Spleen (tissue), 11 donors: ENCODE results near the gene CYP21A2. TPM values are rescaled to one million over a fixed set of nuclear protein-coding genes. Genes with fewer than 3 reads are reported as not detected.

Experiments
- DNase-seq: peaks from one replicate; pipeline ENCODE4 v3.0.0-alpha.2; 2020
- H3K27ac ChIP-seq, 8 donors: fragments of 200-600 bp; sonication (generic) in 7 of 8; 1 replicate in 4 of 8; 2 replicates in 4 of 8; pipeline versions ENCODE4 v1.5.0 to v1.8.0; 2016 to 2021; ENCODE audit warnings: inconsistent platforms in 4 of 8, mild to moderate bottlenecking in 4 of 8, moderate library complexity in 1 of 8
- H3K27me3 ChIP-seq, 7 donors: fragments of 200-600 bp; sonication (generic) in 6 of 7; replicated peaks in 1 of 7; 1 replicate in 4 of 7; 2 replicates in 3 of 7; pipeline versions ENCODE4 v1.5.0 to v1.8.0; 2016 to 2021; ENCODE audit warnings: inconsistent platforms in 3 of 7, mild to moderate bottlenecking in 1 of 7
- H3K36me3 ChIP-seq, 6 donors: fragments of 200-600 bp; sonication (generic) in 5 of 6; 1 replicate in 4 of 6; 2 replicates in 2 of 6; pipeline versions ENCODE4 v1.5.0 to v1.8.0; 2016 to 2021; ENCODE audit warnings: inconsistent platforms in 2 of 6
- H3K4me1 ChIP-seq, 6 donors: fragments of 200-600 bp; sonication (generic) in 5 of 6; 1 replicate in 3 of 6; 2 replicates in 3 of 6; pipeline versions ENCODE4 v1.5.0 to v1.8.0; 2016 to 2021; ENCODE audit warnings: inconsistent platforms in 3 of 6
- H3K4me3 ChIP-seq, 8 donors: fragments of 200-600 bp; sonication (generic) in 7 of 8; 1 replicate in 4 of 8; 2 replicates in 4 of 8; pipeline versions ENCODE4 v1.5.0 to v1.8.0; 2016 to 2021; ENCODE audit warnings: inconsistent platforms in 4 of 8, mild to moderate bottlenecking in 4 of 8, moderate library complexity in 2 of 8
- H3K9me3 ChIP-seq, 8 donors: fragments of 200-600 bp; sonication (generic) in 7 of 8; 1 replicate in 4 of 8; 2 replicates in 4 of 8; pipeline versions ENCODE4 v1.5.0 to v1.8.0; 2016 to 2021; ENCODE audit warnings: inconsistent platforms in 4 of 8
- CTCF ChIP-seq, 11 experiments: fragments of 200-600 bp in 7 of 11; fragments of 450-650 bp in 4 of 11; sonication (generic) in 4 of 11; IDR thresholded peaks in 8 of 11; conservative IDR thresholded peaks in 3 of 11; 1 replicate in 7 of 11; 2 replicates in 4 of 11; pipeline versions ENCODE4 v1.4.0 to v1.8.0; 2016 to 2021; ENCODE audit warnings: antibody characterized with exemption in 11 of 11, inconsistent platforms in 4 of 11, mild to moderate bottlenecking in 1 of 11
- POLR2A ChIP-seq, 3 donors: fragments of 450-650 bp; IDR thresholded peaks; one replicate each; pipeline ENCODE4 v1.5.1; 2017; ENCODE audit warnings: antibody characterized with exemption in 3 of 3, mild to moderate bottlenecking in 1 of 3
- POLR2AphosphoS5 ChIP-seq, 3 donors: sonication (generic); formaldehyde crosslinking; IDR thresholded peaks; one replicate each; pipeline ENCODE4 v1.5.1; 2017; ENCODE audit warnings: antibody characterized with exemption in 3 of 3
- WGBS, 5 donors: extraction: QIAGEN DNeasy Blood & Tissue Kit in 3 of 5; methylation state at CpG; one replicate each; pipeline versions ENCODE4 v1.1.5 to v1.1.7; 2013 to 2018; 5-methylcytosine and 5-hydroxymethylcytosine counted together
- intact Hi-C: fragments of 100-400 bp; cut with DNase I; formaldehyde crosslinking; loops from one replicate; pipeline ENCODE4 v1.15.0; 2023; ENCODE audit warnings: low total_unique reads
- polyA plus RNA-seq, 3 donors: library from polyadenylated mRNA; stranded (reverse); fragments of 200-250 nt; gene quantifications; one replicate each; pipeline ENCODE4 v1.2.1, GENCODE V29; 2013
- total RNA-seq, 7 donors: library from RNA; depleted of rRNA in 3 of 7; stranded (reverse); fragments of >200 nt in 3 of 7; fragmentation: NEBNext Ultra II Directional in 4 of 7; extraction: Animal tissue kit (Norgen Biotek cat#: 25700) in 4 of 7; gene quantifications; one replicate each; pipeline versions ENCODE4 v1.1.0 to v1.2.1, GENCODE V29; 2016 to 2021
- donor health status: healthy with polysubstance abuse.
- donor health status: DM: no; HTN: no; CAD: no; lungs with moderate emphysema.
- donor health status: DM: no; HTN: no; CAD: no.
- donor health status: Bipolar disorder and iron deficiency.
- donor health status: healthy.
- donor health status: DM: no; HTN: no; CAD: no.
- donor health status: DM: yes; HTN: yes; CAD: no.

The CYP21A2 gene
- total and polyA plus RNA-seq, 10 donors: 0.97 to 14.3 (median 5.4) TPM

- Histone ChIP-seq H3K27me3 (no peaks in the 10 kb centered on the region), H3K9me3 (no peaks in the 10 kb centered on the region), H3K4me3 (no peak overlapping the region), H3K27ac (no peak overlapping the region), H3K36me3 (peaks cover 0 to 92% (median 11%) of the 10 kb centered on the region in 6 donors), H3K4me1 (no peaks in the 10 kb centered on the region)
- no peak for DNase-seq
- intact Hi-C loops: no loop called here
- WGBS, 5 donors: 82 to 87% (median 85%) methylated on average over 19 to 24 of the region's 24 CpGs
- TF ChIP-seq CTCF (IDR thresholded peaks at IDR 0.05 in 8 of 11, conservative IDR thresholded peaks at IDR 0.05 in 3 of 11) (no peak), POLR2AphosphoS5 (IDR thresholded peaks at IDR 0.05) (no peak), POLR2A (IDR thresholded peaks at IDR 0.05) (no peak)
These were observed 31.8 kb downstream of the CYP21A2 start for GRCh38 chr6:32069878-32070515.

GRCh38 chr6:32070814-32071543 is 32.8 kb downstream of the CYP21A2 start:
- no peak overlapping the region for H3K27ac ChIP-seq
- WGBS, 5 donors: 72 to 86% (median 76%) methylated on average over 16 of the region's 16 CpGs
- DNase-seq: no peak
- no peaks in the 10 kb centered on the region for H3K4me1 ChIP-seq
- H3K4me3 ChIP-seq: no peak overlapping the region
- H3K27me3 ChIP-seq: no peaks in the 10 kb centered on the region
- H3K9me3 ChIP-seq: no peaks in the 10 kb centered on the region
- H3K36me3 ChIP-seq: peaks cover 0 to 87% (median 11%) of the 10 kb centered on the region in 6 donors
- no peak for TF ChIP-seq CTCF (IDR thresholded peaks at IDR 0.05 in 8 of 11, conservative IDR thresholded peaks at IDR 0.05 in 3 of 11)
- no peak for TF ChIP-seq POLR2AphosphoS5 (IDR thresholded peaks at IDR 0.05)
- no peak for TF ChIP-seq POLR2A (IDR thresholded peaks at IDR 0.05)
- intact Hi-C loops: no loop called here

GRCh38 chr6:32073101-32073500 is 34.9 kb downstream of the CYP21A2 start:
- no peaks in the 10 kb centered on the region for H3K27me3 ChIP-seq
- no peaks in the 10 kb centered on the region for H3K9me3 ChIP-seq
- intact Hi-C loops: no loop called here
- TF ChIP-seq POLR2AphosphoS5 (IDR thresholded peaks at IDR 0.05) (no peak), CTCF (IDR thresholded peaks at IDR 0.05 in 8 of 11, conservative IDR thresholded peaks at IDR 0.05 in 3 of 11) (no peak), POLR2A (IDR thresholded peaks at IDR 0.05) (no peak)
- DNase-seq: no peak
- no peak overlapping the region for H3K27ac ChIP-seq
- H3K36me3 ChIP-seq: peaks cover 0 to 87% (median 11%) of the 10 kb centered on the region in 6 donors
- H3K4me1 ChIP-seq: peaks cover 0 to 6% (median 0%) of the 10 kb centered on the region in 6 donors
- H3K4me3 ChIP-seq: no peak overlapping the region
- 66 to 78% (median 74%) methylated on average over 3 of the region's 3 CpGs for WGBS, 5 donors

GRCh38 chr6:32073613-32074012 is 35.4 kb downstream of the CYP21A2 start:
- Histone ChIP-seq H3K4me3 (no peak overlapping the region), H3K4me1 (peaks cover 0 to 6% (median 0%) of the 10 kb centered on the region in 6 donors), H3K27me3 (no peaks in the 10 kb centered on the region), H3K36me3 (peaks cover 0 to 87% (median 10%) of the 10 kb centered on the region in 6 donors), H3K27ac (no peak overlapping the region), H3K9me3 (no peaks in the 10 kb centered on the region)
- intact Hi-C loops: no loop called here
- TF ChIP-seq CTCF (IDR thresholded peaks at IDR 0.05 in 8 of 11, conservative IDR thresholded peaks at IDR 0.05 in 3 of 11) (no peak), POLR2AphosphoS5 (IDR thresholded peaks at IDR 0.05) (no peak), POLR2A (IDR thresholded peaks at IDR 0.05) (no peak)
- no peak for DNase-seq
- 86 to 95% (median 90%) methylated on average over 8 to 10 of the region's 10 CpGs for WGBS, 5 donors
